GM23338 (cell line): ENCODE data around the gene TANC2. TPM values are rescaled to one million over a fixed set of nuclear protein-coding genes. Genes with fewer than 3 reads are reported as not detected.

ENCODE experiments used
- ATAC-seq: fragments of 200-7000 bp; cut with Tn5 transposase; 3 replicates; pipeline ENCODE4 v1.9.1; 2020
- DNase-seq: peaks from one replicate; pipeline ENCODE4 v3.0.0-alpha.2; 2015; ENCODE audit warnings: low spot score
- H2AFZ ChIP-seq: fragments of 200-600 bp; sonication (generic); 2 replicates; pipeline ENCODE4 v1.8.0; 2016; ENCODE audit warnings: antibody characterized with exemption, mild to moderate bottlenecking, moderate library complexity
- H3F3A ChIP-seq: fragments of 200-600 bp; sonication (generic); replicated peaks from 2 replicates; pipeline ENCODE4 v1.8.0; 2017; ENCODE audit warnings: antibody characterized with exemption, mixed run types, low read depth
- H3K27ac ChIP-seq: fragments of 200-600 bp; sonication (generic); 2 replicates; pipeline ENCODE4 v1.6.1; 2016; ENCODE audit warnings: low read depth
- H3K27me3 ChIP-seq: fragments of 200-600 bp; sonication (generic); 2 replicates; pipeline ENCODE4 v1.8.0; 2016; ENCODE audit warnings: mild to moderate bottlenecking, mixed run types, moderate library complexity; ENCODE audit not compliant: insufficient read depth
- H3K36me3 ChIP-seq: fragments of 200-600 bp; sonication (generic); 2 replicates; pipeline ENCODE4 v1.8.0; 2016; ENCODE audit warnings: mild to moderate bottlenecking; ENCODE audit not compliant: insufficient read depth
- H3K4me1 ChIP-seq: fragments of 200-600 bp; sonication (generic); 2 replicates; pipeline ENCODE4 v1.8.0; 2016; ENCODE audit warnings: mild to moderate bottlenecking, moderate library complexity; ENCODE audit not compliant: insufficient read depth
- H3K4me2 ChIP-seq: fragments of 200-600 bp; sonication (generic); 2 replicates; pipeline ENCODE4 v1.7.1; 2017; ENCODE audit warnings: mixed run types
- H3K4me3 ChIP-seq: fragments of 200-600 bp; sonication (generic); 2 replicates; pipeline ENCODE4 v1.6.1; 2016; ENCODE audit warnings: mixed run types
- H3K79me2 ChIP-seq: fragments of 200-600 bp; sonication (generic); replicated peaks from 2 replicates; pipeline ENCODE4 v1.8.0; 2017; ENCODE audit warnings: mild to moderate bottlenecking; ENCODE audit not compliant: insufficient read depth
- H3K9me2 ChIP-seq: fragments of 200-600 bp; sonication (generic); 2 replicates; pipeline ENCODE4 v1.8.0; 2017; ENCODE audit not compliant: insufficient read depth
- H4K20me1 ChIP-seq: fragments of 200-600 bp; sonication (generic); replicated peaks from 2 replicates; pipeline ENCODE4 v1.8.0; 2017; ENCODE audit warnings: mild to moderate bottlenecking; ENCODE audit not compliant: insufficient read depth
- H3K27ac Mint-ChIP-seq: 2 replicates; pipeline ENCODE4 v1.8.0; 2020; ENCODE audit warnings: inconsistent platforms, mild to moderate bottlenecking, moderate library complexity, mixed read lengths
- H3K27me3 Mint-ChIP-seq: 3 replicates; pipeline ENCODE4 v1.8.0; 2022; ENCODE audit warnings: low read depth, mild to moderate bottlenecking, moderate library complexity, mixed read lengths, inconsistent platforms; ENCODE audit not compliant: insufficient read depth, poor library complexity
- H3K36me3 Mint-ChIP-seq: 3 replicates; pipeline ENCODE4 v1.8.0; 2021; ENCODE audit warnings: low read depth, mild to moderate bottlenecking, inconsistent platforms, moderate library complexity, mixed read lengths
- H3K4me1 Mint-ChIP-seq: 3 replicates; pipeline ENCODE4 v1.8.0; 2020; ENCODE audit warnings: mild to moderate bottlenecking, inconsistent platforms, mixed read lengths
- H3K4me3 Mint-ChIP-seq: 3 replicates; pipeline ENCODE4 v1.8.0; 2021; ENCODE audit warnings: moderate library complexity, mild to moderate bottlenecking, inconsistent platforms, mixed read lengths
- H3K9me3 Mint-ChIP-seq: 3 replicates; pipeline ENCODE4 v1.8.0; 2020; ENCODE audit warnings: moderate library complexity, mild to moderate bottlenecking, inconsistent platforms, mixed read lengths
- CREB1 ChIP-seq: fragments of 250-450 bp; sonication (Bioruptor Pico); IDR thresholded peaks from 2 replicates; pipeline ENCODE4 v1.5.0; 2020; ENCODE audit warnings: low read depth, mild to moderate bottlenecking, moderate library complexity
- CTCF ChIP-seq, 2 experiments: fragments of 200-600 bp in 1 of 2; sonication (generic) in 1 of 2; conservative IDR thresholded peaks; 2 replicates each; pipeline versions ENCODE4 v1.5.1 to v1.6.1; 2016 to 2017; ENCODE audit warnings: antibody characterized with exemption in 2 of 2, low read depth in 2 of 2, mild to moderate bottlenecking in 2 of 2, moderate library complexity in 1 of 2
- ETS1 ChIP-seq: IDR thresholded peaks from 2 replicates; pipeline ENCODE4 v1.6.1; 2016; ENCODE audit warnings: antibody characterized with exemption
- EZH2 ChIP-seq: fragments of 200-600 bp; sonication (generic); IDR thresholded peaks from one replicate; pipeline ENCODE4 v1.8.0; 2017; ENCODE audit warnings: antibody characterized with exemption, mild to moderate bottlenecking, low read depth; ENCODE audit not compliant: unreplicated experiment
- JUNB ChIP-seq: IDR thresholded peaks from one replicate; pipeline ENCODE4 v1.6.1; 2016; ENCODE audit warnings: antibody characterized with exemption; ENCODE audit not compliant: unreplicated experiment
- NANOG ChIP-seq: IDR thresholded peaks from 2 replicates; pipeline ENCODE4 v1.6.1; 2016; ENCODE audit warnings: antibody characterized with exemption, borderline replicate concordance
- REST ChIP-seq: IDR thresholded peaks from one replicate; pipeline ENCODE4 v1.6.1; 2018; ENCODE audit warnings: antibody characterized with exemption; ENCODE audit not compliant: unreplicated experiment
- ZNF462 ChIP-seq: fragments of 250-450 bp; sonication (Bioruptor Pico); IDR thresholded peaks from 2 replicates; pipeline ENCODE4 v1.5.0; 2020; ENCODE audit warnings: mild to moderate bottlenecking, moderate library complexity
- polyA plus RNA-seq: library from polyadenylated mRNA; unstranded; fragments of >200 nt; fragmentation: Nextera tagmentation; extraction: Ambion mirVana; gene quantifications from 2 replicates; pipeline ENCODE4 v1.2.1, GENCODE V29; 2016
- total RNA-seq: library from RNA; depleted of rRNA; stranded (reverse); fragments of >200 nt; shearing (Covaris generic); gene quantifications from 2 replicates; pipeline ENCODE4 v1.2.3, GENCODE V29; 2014

Gene TANC2
- total and polyA plus RNA-seq, 2 experiments from 2014 or later, result 1.7 to 5.9 TPM

- H3K9me2 ChIP-seq, result no peaks in the 10 kb centered on the region
- Mint-ChIP-seq H3K9me3 (no peaks in the 10 kb centered on the region), H3K4me1 (no peaks in the 10 kb centered on the region), H3K27me3 (no peaks in the 10 kb centered on the region), H3K4me3 (no peak overlapping the region), H3K27ac (no peak overlapping the region), H3K36me3 (no peaks in the 10 kb centered on the region)
- DNase-seq (no peak), ATAC-seq (no peak)
- H3K27ac ChIP-seq, result no peak overlapping the region
- no peak for TF ChIP-seq ETS1
- no peak for TF ChIP-seq CTCF (conservative IDR thresholded peaks at IDR 0.05; ENCODE audit: low read depth in 2 of 2)
- no peak for TF ChIP-seq JUNB
- TF ChIP-seq NANOG, result no peak
- TF ChIP-seq CREB1, result no peak
- no peak for TF ChIP-seq EZH2
- TF ChIP-seq ZNF462 (CRISPR knock-in tag), result no peak
- TF ChIP-seq REST, result no peak
- no peak overlapping the region for H3K4me2 ChIP-seq
- no peaks in the 10 kb centered on the region for H3K4me1 ChIP-seq
- no peaks in the 10 kb centered on the region for H4K20me1 ChIP-seq
- H3K27me3 ChIP-seq, result no peaks in the 10 kb centered on the region
- H3K4me3 ChIP-seq, result no peak overlapping the region
- no peaks in the 10 kb centered on the region for H3K79me2 ChIP-seq
- no peak overlapping the region for H2AFZ ChIP-seq
- H3F3A ChIP-seq, result no peaks in the 10 kb centered on the region
- H3K36me3 ChIP-seq, result no peaks in the 10 kb centered on the region
Measured at GRCh38 chr17:62949036-62949435, 17.0 kb upstream of the TANC2 start.
